ENCODE measurements around the gene HMGN3.

Gene HMGN3

GRCh38 chr6:79184086-79184485 lies 50.4 kb downstream of the HMGN3 start:
- no peak for DNase-seq

- DNase-seq = peak; percentile 16
These were observed 54.4 kb downstream of the HMGN3 start for GRCh38 chr6:79180052-79180451.

GRCh38 chr6:79173378-79173777 lies 61.1 kb downstream of the HMGN3 start:
- DNase-seq = no peak

- DNase-seq = peak; percentile 2
These were observed 63.5 kb downstream of the HMGN3 start for GRCh38 chr6:79170959-79171358.

GRCh38 chr6:79170431-79170830 lies 64.1 kb downstream of the HMGN3 start:
- DNase-seq = no peak

- DNase-seq = no peak
These were observed 65.8 kb downstream of the HMGN3 start for GRCh38 chr6:79168695-79168980.

- DNase-seq = no peak
These were observed 66.4 kb downstream of the HMGN3 start for GRCh38 chr6:79167931-79168694.

- no peak for DNase-seq
These were observed 74.6 kb downstream of the HMGN3 start for GRCh38 chr6:79159846-79160245.

- no peak for DNase-seq
These were observed 75.5 kb downstream of the HMGN3 start for GRCh38 chr6:79158856-79159516.

GRCh38 chr6:79157961-79158644 lies 76.4 kb downstream of the HMGN3 start:
- no peak for DNase-seq

GRCh38 chr6:79152269-79152737 lies 82.2 kb downstream of the HMGN3 start:
- no peak for DNase-seq

All from NCI-H2081 treated with DMSO at 0.1 percent for 48 hours (cell line).